HepG2 (cell line): ENCODE data around the gene CHM. TPM values are rescaled to one million over a fixed set of nuclear protein-coding genes. Genes with fewer than 3 reads are reported as not detected.

Source experiments
- ATF4 ChIP-seq, 2 experiments: fragments of 450-650 bp in 1 of 2; sonication (generic) in 1 of 2; formaldehyde crosslinking; IDR thresholded peaks; 2 replicates each; pipeline versions ENCODE4 v1.5.0 to v1.8.0; 2020 to 2022; ENCODE audit warnings: mild to moderate bottlenecking in 1 of 2, missing genetic modification reagents in 1 of 2
- BHLHE40 ChIP-seq: IDR thresholded peaks from 2 replicates; pipeline ENCODE4 v1.6.1; 2011; ENCODE audit warnings: low read length, improper control_type of control experiment
- CREB3 ChIP-seq: sonication (generic); formaldehyde crosslinking; IDR thresholded peaks from 2 replicates; pipeline ENCODE4 v1.5.0; 2020; ENCODE audit warnings: missing genetic modification reagents
- DBP ChIP-seq: sonication (generic); formaldehyde crosslinking; IDR thresholded peaks from 2 replicates; pipeline ENCODE4 v1.4.0; 2020; ENCODE audit warnings: missing genetic modification reagents; ENCODE audit errors: not compliant biosample characterization
- ELF4 ChIP-seq: sonication (generic); formaldehyde crosslinking; IDR thresholded peaks from 2 replicates; pipeline ENCODE4 v1.5.0; 2020; ENCODE audit warnings: missing genetic modification reagents, mild to moderate bottlenecking, moderate library complexity, borderline replicate concordance
- FOSL2 ChIP-seq: sonication (generic); formaldehyde crosslinking; IDR thresholded peaks from 2 replicates; pipeline ENCODE4 v1.4.0; 2020; ENCODE audit warnings: missing genetic modification reagents
- GABPA ChIP-seq, 2 experiments: IDR thresholded peaks; 2 replicates each; pipeline ENCODE4 v1.6.1; 2011 to 2016; ENCODE audit warnings: low read depth in 2 of 2, low read length in 1 of 2, missing biosample characterization in 1 of 2, missing genetic modification characterization in 1 of 2
- GTF2F1 ChIP-seq: fragments of 150-350 bp; IDR thresholded peaks from 2 replicates; pipeline ENCODE4 v1.6.1; 2014; ENCODE audit warnings: low read length
- HMG20A ChIP-seq: IDR thresholded peaks from 2 replicates; pipeline ENCODE4 v1.6.1; 2016; ENCODE audit warnings: borderline replicate concordance
- HOXA9 ChIP-seq: sonication (generic); formaldehyde crosslinking; IDR thresholded peaks from 2 replicates; pipeline ENCODE4 v1.8.1; 2022; ENCODE audit warnings: missing genetic modification reagents, mild to moderate bottlenecking, moderate library complexity, borderline replicate concordance
- KLF9 ChIP-seq: IDR thresholded peaks from 2 replicates; pipeline ENCODE4 v1.6.1; 2016; ENCODE audit warnings: low read depth
- MED8 ChIP-seq: sonication (generic); formaldehyde crosslinking; IDR thresholded peaks from 2 replicates; pipeline ENCODE4 v1.8.1; 2023; ENCODE audit warnings: mild to moderate bottlenecking, missing genetic modification reagents; ENCODE audit not compliant: insufficient replicate concordance
- NRL ChIP-seq: sonication (generic); formaldehyde crosslinking; IDR thresholded peaks from 2 replicates; pipeline ENCODE4 v1.5.0; 2020; ENCODE audit warnings: missing genetic modification reagents, mild to moderate bottlenecking, moderate library complexity, borderline replicate concordance
- POGK ChIP-seq: sonication (generic); formaldehyde crosslinking; conservative IDR thresholded peaks from 2 replicates; pipeline ENCODE4 v1.8.0; 2022; ENCODE audit warnings: mild to moderate bottlenecking, moderate library complexity, missing genetic modification reagents
- SKI ChIP-seq: fragments of 450-650 bp; IDR thresholded peaks from one replicate; pipeline ENCODE4 v1.6.1; 2018; ENCODE audit warnings: mild to moderate bottlenecking; ENCODE audit not compliant: partially characterized antibody
- SUZ12 ChIP-seq: fragments of 150-350 bp; IDR thresholded peaks from 2 replicates; pipeline ENCODE4 v1.6.1; 2014; ENCODE audit warnings: low read depth, low read length
- ZNF235 ChIP-seq: sonication (generic); formaldehyde crosslinking; IDR thresholded peaks from 2 replicates; pipeline ENCODE4 v1.8.1; 2023; ENCODE audit warnings: mild to moderate bottlenecking, missing genetic modification reagents, borderline replicate concordance
- ZNF362 ChIP-seq: sonication (generic); formaldehyde crosslinking; IDR thresholded peaks from 2 replicates; pipeline ENCODE4 v1.4.0; 2020; ENCODE audit warnings: missing genetic modification reagents, mild to moderate bottlenecking, borderline replicate concordance
- ZNF670 ChIP-seq: sonication (generic); formaldehyde crosslinking; IDR thresholded peaks from 2 replicates; pipeline ENCODE4 v1.8.0; 2022; ENCODE audit warnings: mild to moderate bottlenecking, missing genetic modification reagents, borderline replicate concordance
- ZNF770 ChIP-seq: sonication (generic); formaldehyde crosslinking; IDR thresholded peaks from 2 replicates; pipeline ENCODE4 v1.5.0; 2020; ENCODE audit warnings: mild to moderate bottlenecking, missing genetic modification reagents
- polyA plus RNA-seq, 8 experiments: library from polyadenylated mRNA; depleted of rRNA in 3 of 8; stranded (reverse) in 7 of 8; unstranded in 1 of 8; fragments of >200 nt; fragmentation: Illumina TruSeq in 4 of 8; extraction: Trizol in 4 of 8; gene quantifications; 2 replicates each; pipeline versions ENCODE4 v1.2.1 to v1.2.3, GENCODE V29; 2011 to 2016; ENCODE audit warnings: low read depth in 4 of 8, missing spikeins in 1 of 8, mixed read lengths in 1 of 8; ENCODE audit not compliant: insufficient read depth in 1 of 8
- total RNA-seq, 5 experiments: library from RNA; depleted of rRNA; stranded (reverse); fragments of >200 nt; fragmentation: Illumina TruSeq; extraction: Trizol; gene quantifications; 2 replicates each; pipeline ENCODE4 v1.2.3, GENCODE V29; 2016; ENCODE audit warnings: low read depth in 1 of 5

Gene CHM
- total and polyA plus RNA-seq, 2 of the 13 experiments (the other 11 are each of a cell fraction or from before 2014, with no cell fraction given): 15.1 to 15.5 TPM

GRCh38 chrX:86002076-86002896 is 45.1 kb downstream of the CHM start (continued):
- TF ChIP-seq FOSL2 (CRISPR knock-in tag) (peak; percentile 13; the same call in 1 of the 2 replicates), KLF9 (CRISPR knock-in tag) (no peak), BHLHE40 (no peak), GABPA (IDR thresholded peaks at IDR 0.05; ENCODE audit: low read depth, low read length) (no peak), GABPA (CRISPR knock-in tag; IDR thresholded peaks at IDR 0.05; ENCODE audit: low read depth) (no peak), GTF2F1 (no peak), CREB3 (no peak), SKI (no peak), HMG20A (no peak), ZNF770 (no peak), ELF4 (CRISPR knock-in tag) (no peak), ZNF670 (CRISPR knock-in tag) (no peak), DBP (CRISPR knock-in tag) (no peak), ATF4 (CRISPR knock-in tag; IDR thresholded peaks at IDR 0.05) (no peak), POGK (CRISPR knock-in tag) (no peak), HOXA9 (CRISPR knock-in tag) (no peak), ZNF235 (CRISPR knock-in tag) (no peak), ZNF362 (CRISPR knock-in tag) (no peak), NRL (no peak), SUZ12 (no peak), MED8 (CRISPR knock-in tag) (no peak)
